ENCODE results near the gene GFI1B. TPM values are rescaled to one million over a fixed set of nuclear protein-coding genes. Genes with fewer than 3 reads are reported as not detected.

Gene GFI1B
- total and polyA plus RNA-seq, 10 of the 15 experiments (the other 5 are each of a cell fraction or from before 2014, with no cell fraction given): 0.04 to 0.11 (median 0.05) TPM; not detected in 7

DNA sequence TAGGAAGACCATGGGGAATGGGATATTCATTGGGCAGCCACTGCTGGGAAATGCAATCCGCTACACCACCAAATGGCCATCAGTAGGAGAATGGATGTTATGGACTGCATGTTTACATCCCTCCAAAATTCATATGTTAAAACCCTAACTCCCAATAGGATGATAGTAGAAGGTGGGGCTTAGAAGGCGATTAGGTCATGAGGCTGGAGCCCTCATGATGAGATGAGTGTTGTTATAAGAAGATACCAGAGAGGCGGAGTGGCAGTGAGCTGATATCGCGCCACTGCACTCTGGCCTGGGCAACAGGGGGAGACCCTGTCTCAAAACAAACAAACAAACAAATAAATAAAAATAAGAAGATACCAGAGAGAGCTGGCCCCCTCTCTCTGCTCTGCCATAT is 36.2 kb downstream of the GFI1B start:
- 67% methylated on average over 5 of the region's 5 CpGs for WGBS (ENCODE audit: insufficient coverage, insufficient replicate concordance, low lambda C conversion rate, missing lambda C conversion rate)
- Histone ChIP-seq H4K20me1 (ENCODE audit: control insufficient read depth, insufficient read depth) (no peaks in the 10 kb centered on the region), H3K4me3 (no peak overlapping the region), H3K36me3 (ENCODE audit: control insufficient read depth in 2 of 2, insufficient read depth in 2 of 2, low read length in 1 of 2) (no peaks in the 10 kb centered on the region), H3K27me3 (replicated peaks in 1 of 2; ENCODE audit: control insufficient read depth in 2 of 2, insufficient read depth in 2 of 2, low read length in 1 of 2) (no peaks in the 10 kb centered on the region; a peak in 1 of 4 replicates), H3K4me2 (ENCODE audit: control insufficient read depth, insufficient read depth) (no peak overlapping the region), H3K9ac (ENCODE audit: control insufficient read depth, insufficient read depth, low read length) (no peak overlapping the region), H3K9me3 (replicated peaks; ENCODE audit: control insufficient read depth, insufficient read depth, low read length) (no peaks in the 10 kb centered on the region), H2AFZ (ENCODE audit: control insufficient read depth, low read depth, low read length) (no peak overlapping the region), H3K79me2 (ENCODE audit: control insufficient read depth, insufficient read depth, low read length) (no peaks in the 10 kb centered on the region), H3K4me1 (ENCODE audit: control insufficient read depth, insufficient read depth, low read length) (no peaks in the 10 kb centered on the region), H3K27ac (ENCODE audit: control insufficient read depth, insufficient read depth) (no peak overlapping the region)
- ATAC-seq (no peak), DNase-seq (ENCODE audit: low read depth, low spot score) (no peak), FAIRE-seq (no peak)
- CTCF ChIA-PET: no interaction called here
- in situ Hi-C loops (cut with MboI): no loop called here
- TF ChIP-seq, protein P1, sequence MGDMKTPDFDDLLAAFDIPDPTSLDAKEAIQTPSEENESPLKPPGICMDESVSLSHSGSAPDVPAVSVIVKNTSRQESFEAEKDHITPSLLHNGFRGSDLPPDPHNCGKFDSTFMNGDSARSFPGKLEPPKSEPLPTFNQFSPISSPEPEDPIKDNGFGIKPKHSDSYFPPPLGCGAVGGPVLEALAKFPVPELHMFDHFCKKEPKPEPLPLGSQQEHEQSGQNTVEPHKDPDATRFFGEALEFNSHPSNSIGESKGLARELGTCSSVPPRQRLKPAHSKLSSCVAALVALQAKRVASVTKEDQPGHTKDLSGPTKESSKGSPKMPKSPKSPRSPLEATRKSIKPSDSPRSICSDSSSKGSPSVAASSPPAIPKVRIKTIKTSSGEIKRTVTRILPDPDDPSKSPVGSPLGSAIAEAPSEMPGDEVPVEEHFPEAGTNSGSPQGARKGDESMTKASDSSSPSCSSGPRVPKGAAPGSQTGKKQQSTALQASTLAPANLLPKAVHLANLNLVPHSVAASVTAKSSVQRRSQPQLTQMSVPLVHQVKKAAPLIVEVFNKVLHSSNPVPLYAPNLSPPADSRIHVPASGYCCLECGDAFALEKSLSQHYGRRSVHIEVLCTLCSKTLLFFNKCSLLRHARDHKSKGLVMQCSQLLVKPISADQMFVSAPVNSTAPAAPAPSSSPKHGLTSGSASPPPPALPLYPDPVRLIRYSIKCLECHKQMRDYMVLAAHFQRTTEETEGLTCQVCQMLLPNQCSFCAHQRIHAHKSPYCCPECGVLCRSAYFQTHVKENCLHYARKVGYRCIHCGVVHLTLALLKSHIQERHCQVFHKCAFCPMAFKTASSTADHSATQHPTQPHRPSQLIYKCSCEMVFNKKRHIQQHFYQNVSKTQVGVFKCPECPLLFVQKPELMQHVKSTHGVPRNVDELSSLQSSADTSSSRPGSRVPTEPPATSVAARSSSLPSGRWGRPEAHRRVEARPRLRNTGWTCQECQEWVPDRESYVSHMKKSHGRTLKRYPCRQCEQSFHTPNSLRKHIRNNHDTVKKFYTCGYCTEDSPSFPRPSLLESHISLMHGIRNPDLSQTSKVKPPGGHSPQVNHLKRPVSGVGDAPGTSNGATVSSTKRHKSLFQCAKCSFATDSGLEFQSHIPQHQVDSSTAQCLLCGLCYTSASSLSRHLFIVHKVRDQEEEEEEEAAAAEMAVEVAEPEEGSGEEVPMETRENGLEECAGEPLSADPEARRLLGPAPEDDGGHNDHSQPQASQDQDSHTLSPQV (IDR thresholded peaks at IDR 0.05): no peak
- no peak for TF ChIP-seq IKZF2 (IDR thresholded peaks at IDR 0.05)
- no peak for TF ChIP-seq ZSCAN29 (IDR thresholded peaks at IDR 0.05)
- TF ChIP-seq, protein P2, sequence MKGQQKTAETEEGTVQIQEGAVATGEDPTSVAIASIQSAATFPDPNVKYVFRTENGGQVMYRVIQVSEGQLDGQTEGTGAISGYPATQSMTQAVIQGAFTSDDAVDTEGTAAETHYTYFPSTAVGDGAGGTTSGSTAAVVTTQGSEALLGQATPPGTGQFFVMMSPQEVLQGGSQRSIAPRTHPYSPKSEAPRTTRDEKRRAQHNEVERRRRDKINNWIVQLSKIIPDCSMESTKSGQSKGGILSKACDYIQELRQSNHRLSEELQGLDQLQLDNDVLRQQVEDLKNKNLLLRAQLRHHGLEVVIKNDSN (IDR thresholded peaks at IDR 0.05; ENCODE audit: borderline replicate concordance, extremely low read length, insufficient read depth, low read depth, low read length): no peak
- no peak for TF ChIP-seq SMAD1 (IDR thresholded peaks at IDR 0.05; ENCODE audit: low read depth, partially characterized antibody)
- no TSS peak for BruUV-seq (replicated peaks)
- POLR2A ChIA-PET: no interaction called here
- intact Hi-C loops (cut with micrococcal nuclease; ENCODE audit: unreplicated experiment): no loop called here
- RAD21 ChIA-PET (ENCODE audit: unreplicated experiment): no interaction called here
- SMC1A ChIA-PET (ENCODE audit: uncharacterized antibody, unreplicated experiment): no interaction called here

All from GM12878 (cell line).